ENCODE results near the gene CIT. TPM values are rescaled to one million over a fixed set of nuclear protein-coding genes. Genes with fewer than 3 reads are reported as not detected.

CIT gene
- total and polyA plus RNA-seq, 10 of the 15 experiments (the other 5 are each of a cell fraction or from before 2014, with no cell fraction given) = 1.0 to 38.2 (median 14.9) TPM

DNA sequence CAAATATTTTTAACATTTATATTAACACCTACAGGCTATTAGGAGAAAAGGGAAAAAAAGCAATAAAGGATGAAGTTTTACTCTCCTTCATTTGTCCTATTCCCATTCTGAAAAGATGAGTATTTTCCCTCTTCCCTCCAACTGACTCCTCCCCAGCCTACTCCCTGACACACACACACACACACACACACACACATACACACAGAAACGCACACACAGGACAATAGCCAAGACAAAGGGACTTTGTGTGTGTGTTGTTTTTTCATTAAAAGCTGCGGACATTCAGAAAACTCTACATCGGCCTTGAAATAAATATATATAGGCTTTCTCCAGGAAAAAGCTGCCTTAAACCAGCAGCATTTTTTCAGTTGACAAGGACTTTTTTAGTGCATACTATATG lies 134.4 kb downstream of the CIT start:
- TF ChIP-seq, protein P1, sequence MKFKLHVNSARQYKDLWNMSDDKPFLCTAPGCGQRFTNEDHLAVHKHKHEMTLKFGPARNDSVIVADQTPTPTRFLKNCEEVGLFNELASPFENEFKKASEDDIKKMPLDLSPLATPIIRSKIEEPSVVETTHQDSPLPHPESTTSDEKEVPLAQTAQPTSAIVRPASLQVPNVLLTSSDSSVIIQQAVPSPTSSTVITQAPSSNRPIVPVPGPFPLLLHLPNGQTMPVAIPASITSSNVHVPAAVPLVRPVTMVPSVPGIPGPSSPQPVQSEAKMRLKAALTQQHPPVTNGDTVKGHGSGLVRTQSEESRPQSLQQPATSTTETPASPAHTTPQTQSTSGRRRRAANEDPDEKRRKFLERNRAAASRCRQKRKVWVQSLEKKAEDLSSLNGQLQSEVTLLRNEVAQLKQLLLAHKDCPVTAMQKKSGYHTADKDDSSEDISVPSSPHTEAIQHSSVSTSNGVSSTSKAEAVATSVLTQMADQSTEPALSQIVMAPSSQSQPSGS (IDR thresholded peaks at IDR 0.05; ENCODE audit: low read length) = no peak
- TF ChIP-seq SMAD5 (IDR thresholded peaks at IDR 0.05; ENCODE audit: low read depth) (no peak), CHD2 (IDR thresholded peaks at IDR 0.05; ENCODE audit: borderline replicate concordance, low read depth, low read length) (no peak), TAF1 (IDR thresholded peaks at IDR 0.05; ENCODE audit: borderline replicate concordance, low read depth, low read length) (no peak), BACH1 (IDR thresholded peaks at IDR 0.05; ENCODE audit: borderline replicate concordance) (no peak)
- WGBS (ENCODE audit: insufficient coverage, insufficient replicate concordance, low lambda C conversion rate, missing lambda C conversion rate) = 100% methylated on average over 3 of the region's 3 CpGs
- POLR2A ChIA-PET = no interaction called here
- H3K9ac ChIP-seq (ENCODE audit: control insufficient read depth, insufficient read depth, low read length) = no peak overlapping the region
- no peaks in the 10 kb centered on the region for H3K4me1 ChIP-seq (ENCODE audit: control insufficient read depth, insufficient read depth, low read length)
- CTCF ChIA-PET = no interaction called here
- intact Hi-C loops (cut with micrococcal nuclease; ENCODE audit: unreplicated experiment) (no loop called here), in situ Hi-C loops (cut with MboI) (no loop called here)
- no peaks in the 10 kb centered on the region for H3K79me2 ChIP-seq (ENCODE audit: control insufficient read depth, insufficient read depth, low read length)
- H3K27me3 ChIP-seq (replicated peaks in 1 of 2; ENCODE audit: control insufficient read depth in 2 of 2, insufficient read depth in 2 of 2, low read length in 1 of 2) = no peaks in the 10 kb centered on the region
- FAIRE-seq (no peak), ATAC-seq (no peak), DNase-seq (ENCODE audit: low read depth, low spot score) (no peak)
- no peak overlapping the region for H2AFZ ChIP-seq (ENCODE audit: control insufficient read depth, low read depth, low read length)
- RAD21 ChIA-PET (ENCODE audit: unreplicated experiment) = no interaction called here
- no peak overlapping the region for H3K4me2 ChIP-seq (ENCODE audit: control insufficient read depth, insufficient read depth)
- H3K4me3 ChIP-seq = no peak overlapping the region
- H3K27ac ChIP-seq (ENCODE audit: control insufficient read depth, insufficient read depth) = no peak overlapping the region
- SMC1A ChIA-PET (ENCODE audit: uncharacterized antibody, unreplicated experiment) = no interaction called here
- peaks cover 10% of the 10 kb centered on the region for H3K9me3 ChIP-seq (replicated peaks; ENCODE audit: control insufficient read depth, insufficient read depth, low read length)
- no peaks in the 10 kb centered on the region for H4K20me1 ChIP-seq (ENCODE audit: control insufficient read depth, insufficient read depth)
- BruUV-seq (replicated peaks) = no TSS peak
- H3K36me3 ChIP-seq (ENCODE audit: control insufficient read depth in 2 of 2, insufficient read depth in 2 of 2, low read length in 1 of 2) = peaks cover 0 to 3% of the 10 kb centered on the region in 2 experiments; a peak in 2 of 4 replicates

DNA sequence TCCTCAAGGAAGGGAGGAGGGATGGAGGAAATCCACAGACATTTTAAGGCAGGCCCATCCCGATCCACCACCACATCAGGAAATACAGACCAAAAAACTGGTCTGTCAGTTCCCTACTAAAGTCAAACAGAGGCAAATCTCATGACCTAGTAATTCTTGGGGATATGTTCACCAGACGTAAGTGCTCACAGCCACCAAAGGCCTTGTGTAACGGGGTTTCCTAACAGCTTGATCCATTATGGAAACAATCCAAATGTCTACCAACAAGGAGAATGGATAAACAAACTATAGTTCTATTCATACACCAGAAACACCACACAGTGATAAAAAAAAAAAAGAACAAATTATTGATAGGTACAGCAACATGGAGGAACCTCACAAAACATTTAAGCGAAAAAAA lies 136.3 kb downstream of the CIT start:
- ChIA-PET CTCF (interaction anchor here (0.6 to 1.4 kb wide), 2 partner anchors 338 to 569 kb away, joined by 3 to 4 read pairs; no protein-coding TSS in a partner anchor), SMC1A (ENCODE audit: uncharacterized antibody, unreplicated experiment) (interaction anchor here (0.7 kb wide), 1 partner anchor 732 kb away, joined by 3 read pairs; no protein-coding TSS in a partner anchor), RAD21 (ENCODE audit: unreplicated experiment) (no interaction called here), POLR2A (interaction anchor here (0.7 kb wide), 1 partner anchor 9 kb away, joined by 4 read pairs; no protein-coding TSS in a partner anchor)
- in situ Hi-C loops (cut with MboI) = no loop called here
- FAIRE-seq (no peak), ATAC-seq (no peak), DNase-seq (ENCODE audit: low read depth, low spot score) (no peak)
- no TSS peak for BruUV-seq (replicated peaks)
- Histone ChIP-seq H3K9ac (ENCODE audit: control insufficient read depth, insufficient read depth, low read length) (no peak overlapping the region), H2AFZ (ENCODE audit: control insufficient read depth, low read depth, low read length) (no peak overlapping the region), H3K79me2 (ENCODE audit: control insufficient read depth, insufficient read depth, low read length) (no peaks in the 10 kb centered on the region), H4K20me1 (ENCODE audit: control insufficient read depth, insufficient read depth) (no peaks in the 10 kb centered on the region), H3K27me3 (replicated peaks in 1 of 2; ENCODE audit: control insufficient read depth in 2 of 2, insufficient read depth in 2 of 2, low read length in 1 of 2) (no peaks in the 10 kb centered on the region), H3K36me3 (ENCODE audit: control insufficient read depth in 2 of 2, insufficient read depth in 2 of 2, low read length in 1 of 2) (peaks cover 0 to 3% of the 10 kb centered on the region in 2 experiments; a peak in 2 of 4 replicates), H3K4me2 (ENCODE audit: control insufficient read depth, insufficient read depth) (no peak overlapping the region), H3K27ac (ENCODE audit: control insufficient read depth, insufficient read depth) (no peak overlapping the region), H3K9me3 (replicated peaks; ENCODE audit: control insufficient read depth, insufficient read depth, low read length) (peaks cover 5% of the 10 kb centered on the region), H3K4me3 (no peak overlapping the region), H3K4me1 (ENCODE audit: control insufficient read depth, insufficient read depth, low read length) (no peaks in the 10 kb centered on the region)
- WGBS (ENCODE audit: insufficient coverage, insufficient replicate concordance, low lambda C conversion rate, missing lambda C conversion rate) = 100% methylated on average over 4 of the region's 4 CpGs
- intact Hi-C loops (cut with micrococcal nuclease; ENCODE audit: unreplicated experiment) = no loop called here
- TF ChIP-seq ESRRA (IDR thresholded peaks at IDR 0.05; ENCODE audit: low read length) = no peak
- TF ChIP-seq KLF5 (IDR thresholded peaks at IDR 0.05; ENCODE audit: partially characterized antibody) = no peak
- TF ChIP-seq, protein P2, sequence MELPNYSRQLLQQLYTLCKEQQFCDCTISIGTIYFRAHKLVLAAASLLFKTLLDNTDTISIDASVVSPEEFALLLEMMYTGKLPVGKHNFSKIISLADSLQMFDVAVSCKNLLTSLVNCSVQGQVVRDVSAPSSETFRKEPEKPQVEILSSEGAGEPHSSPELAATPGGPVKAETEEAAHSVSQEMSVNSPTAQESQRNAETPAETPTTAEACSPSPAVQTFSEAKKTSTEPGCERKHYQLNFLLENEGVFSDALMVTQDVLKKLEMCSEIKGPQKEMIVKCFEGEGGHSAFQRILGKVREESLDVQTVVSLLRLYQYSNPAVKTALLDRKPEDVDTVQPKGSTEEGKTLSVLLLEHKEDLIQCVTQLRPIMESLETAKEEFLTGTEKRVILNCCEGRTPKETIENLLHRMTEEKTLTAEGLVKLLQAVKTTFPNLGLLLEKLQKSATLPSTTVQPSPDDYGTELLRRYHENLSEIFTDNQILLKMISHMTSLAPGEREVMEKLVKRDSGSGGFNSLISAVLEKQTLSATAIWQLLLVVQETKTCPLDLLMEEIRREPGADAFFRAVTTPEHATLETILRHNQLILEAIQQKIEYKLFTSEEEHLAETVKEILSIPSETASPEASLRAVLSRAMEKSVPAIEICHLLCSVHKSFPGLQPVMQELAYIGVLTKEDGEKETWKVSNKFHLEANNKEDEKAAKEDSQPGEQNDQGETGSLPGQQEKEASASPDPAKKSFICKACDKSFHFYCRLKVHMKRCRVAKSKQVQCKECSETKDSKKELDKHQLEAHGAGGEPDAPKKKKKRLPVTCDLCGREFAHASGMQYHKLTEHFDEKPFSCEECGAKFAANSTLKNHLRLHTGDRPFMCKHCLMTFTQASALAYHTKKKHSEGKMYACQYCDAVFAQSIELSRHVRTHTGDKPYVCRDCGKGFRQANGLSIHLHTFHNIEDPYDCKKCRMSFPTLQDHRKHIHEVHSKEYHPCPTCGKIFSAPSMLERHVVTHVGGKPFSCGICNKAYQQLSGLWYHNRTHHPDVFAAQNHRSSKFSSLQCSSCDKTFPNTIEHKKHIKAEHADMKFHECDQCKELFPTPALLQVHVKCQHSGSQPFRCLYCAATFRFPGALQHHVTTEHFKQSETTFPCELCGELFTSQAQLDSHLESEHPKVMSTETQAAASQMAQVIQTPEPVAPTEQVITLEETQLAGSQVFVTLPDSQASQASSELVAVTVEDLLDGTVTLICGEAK (IDR thresholded peaks at IDR 0.05; ENCODE audit: borderline replicate concordance) = no peak
